ENCODE data around the gene DGAT2. TPM values are rescaled to one million over a fixed set of nuclear protein-coding genes. Genes with fewer than 3 reads are reported as not detected.

Gene DGAT2
- total RNA-seq, 1 donor from 2014 or later: 337 TPM

DNA sequence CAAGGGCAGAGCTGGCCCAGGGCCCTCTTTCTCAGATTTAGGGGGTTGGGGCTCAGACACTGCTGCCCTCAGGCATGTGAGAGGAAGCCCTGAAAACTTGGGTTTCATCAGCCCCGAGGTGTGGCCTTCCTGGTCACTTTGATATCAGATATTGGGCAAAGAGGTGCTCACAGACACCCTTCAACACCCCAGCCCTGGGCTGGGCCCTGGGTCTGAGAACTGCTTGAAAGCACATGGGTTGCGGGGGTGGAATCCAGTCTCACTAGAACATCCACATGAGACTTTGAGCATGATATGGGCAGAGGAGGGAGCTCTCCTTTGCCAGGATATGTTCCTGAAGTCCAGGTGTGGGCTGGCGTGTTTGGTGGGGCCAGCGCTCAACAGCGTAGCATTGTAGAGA lies 10.4 kb downstream of the DGAT2 start:
- DNase-seq (ENCODE audit: low spot score): no peak

DNA sequence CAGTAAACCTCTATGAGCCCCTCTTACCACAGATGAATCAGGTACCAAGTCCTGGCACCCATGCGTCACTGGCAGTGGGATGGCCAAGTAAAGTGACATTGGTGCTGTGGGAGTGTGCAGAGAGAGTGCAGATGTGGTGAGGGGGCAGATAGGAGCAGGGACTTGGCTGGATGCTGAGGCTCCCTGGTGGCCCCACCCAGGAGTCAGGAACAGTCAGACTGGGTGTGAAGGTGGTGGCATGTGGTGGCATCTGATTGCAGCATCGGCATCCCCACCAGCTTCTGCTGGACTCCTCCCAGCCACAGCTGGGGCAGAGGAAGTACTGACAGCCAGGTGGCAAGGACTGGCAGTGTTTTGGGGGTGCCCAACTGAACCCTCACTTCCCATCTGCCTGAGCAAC lies 11.4 kb downstream of the DGAT2 start:
- DNase-seq (ENCODE audit: low spot score): no peak

DNA sequence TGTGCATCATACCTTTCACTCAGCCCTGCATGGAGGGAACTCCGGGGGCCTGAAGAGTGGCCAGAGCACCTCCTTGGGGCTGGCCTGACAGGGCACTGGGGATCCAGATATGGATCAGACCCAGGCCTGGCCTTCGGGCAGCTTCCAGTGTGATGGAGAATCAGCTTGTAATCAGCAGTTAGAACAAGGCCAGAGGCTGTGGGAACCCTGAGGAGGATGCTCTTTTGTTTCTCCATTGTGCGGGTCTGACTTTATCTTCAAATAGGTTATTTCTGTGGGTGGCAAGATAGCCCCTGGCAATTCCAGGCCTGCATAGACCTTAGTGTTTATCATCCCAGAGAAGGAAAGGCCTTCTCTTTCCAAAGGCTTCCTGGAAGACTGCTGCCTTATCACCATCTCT lies 12.3 kb downstream of the DGAT2 start:
- no peak for DNase-seq (ENCODE audit: low spot score)

DNA sequence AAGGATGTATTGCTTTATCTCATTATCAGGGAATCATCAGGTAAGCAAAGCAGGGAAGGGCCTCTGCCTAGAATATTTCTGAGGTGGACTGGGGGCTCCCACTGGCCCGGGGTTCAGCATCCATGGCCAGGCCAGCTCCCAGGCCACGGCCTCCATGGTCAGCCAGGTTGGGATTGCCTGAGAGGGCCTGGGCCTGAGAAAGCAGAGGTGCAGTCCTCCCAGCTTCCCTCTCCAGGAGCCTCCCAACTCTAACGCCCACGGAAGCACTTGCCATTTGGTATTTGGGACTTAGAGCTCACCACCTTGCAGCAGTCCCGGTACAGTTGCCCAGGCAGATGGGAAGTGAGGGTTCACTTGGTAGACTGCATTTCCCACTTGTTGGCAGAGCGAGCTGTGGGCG lies 12.7 kb downstream of the DGAT2 start:
- DNase-seq (ENCODE audit: low spot score): no peak

DNA sequence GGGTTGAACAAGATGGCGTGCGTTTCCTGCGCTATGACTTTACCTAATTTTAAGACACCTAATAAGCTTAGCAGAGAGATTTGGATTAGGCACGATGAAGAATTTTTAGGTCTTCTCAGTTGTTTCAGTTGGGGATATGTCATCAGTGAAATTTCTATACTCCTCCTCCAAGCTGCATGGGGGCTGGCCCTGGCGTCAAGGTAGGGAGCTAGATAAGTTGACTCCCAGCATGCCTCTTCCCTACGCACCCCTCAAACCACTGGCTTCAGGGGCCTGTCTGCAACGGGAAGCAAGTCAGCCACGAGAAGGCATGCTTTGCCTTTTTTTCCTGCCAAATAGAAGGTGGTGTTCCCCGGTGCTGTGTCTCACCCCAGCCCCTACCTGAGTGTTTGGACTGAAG lies 13.3 kb downstream of the DGAT2 start:
- no peak for DNase-seq (ENCODE audit: low spot score)

DNA sequence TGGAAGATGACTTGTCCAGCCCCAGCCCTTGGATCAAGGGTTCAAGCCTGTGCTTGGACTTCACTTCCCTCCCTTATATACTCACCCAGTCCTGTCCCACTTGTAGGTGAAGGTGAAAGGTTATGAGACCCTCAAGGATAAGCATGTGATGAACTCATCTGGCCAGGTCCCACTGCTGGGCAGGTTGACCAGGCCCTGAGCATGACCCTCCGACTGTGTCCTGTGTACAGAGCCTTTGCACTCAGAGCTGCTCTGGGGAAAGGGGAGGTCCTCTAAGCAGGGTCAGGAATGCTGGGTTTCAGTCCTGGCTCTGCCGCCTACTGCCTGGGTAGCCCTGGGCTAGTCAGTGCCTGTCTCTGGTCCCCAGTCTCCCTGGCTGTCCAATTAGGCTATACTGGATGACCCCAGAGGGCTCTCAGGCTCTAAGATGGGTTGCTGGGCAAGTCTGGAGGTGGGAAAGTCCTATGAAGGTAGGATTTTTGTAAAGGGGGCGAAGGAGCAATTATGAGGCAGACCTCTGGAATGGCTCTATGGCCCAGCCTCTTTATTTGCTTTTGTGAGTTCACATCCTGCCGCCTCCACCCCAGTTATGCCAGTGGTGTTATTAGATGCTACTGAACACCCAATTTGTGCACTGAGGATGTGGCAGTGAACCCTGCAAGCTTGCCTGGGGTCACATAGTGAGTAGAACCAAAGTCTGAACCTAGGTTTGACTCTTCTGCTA lies 14.1 kb downstream of the DGAT2 start:
- no peak for DNase-seq (ENCODE audit: low spot score)

DNA sequence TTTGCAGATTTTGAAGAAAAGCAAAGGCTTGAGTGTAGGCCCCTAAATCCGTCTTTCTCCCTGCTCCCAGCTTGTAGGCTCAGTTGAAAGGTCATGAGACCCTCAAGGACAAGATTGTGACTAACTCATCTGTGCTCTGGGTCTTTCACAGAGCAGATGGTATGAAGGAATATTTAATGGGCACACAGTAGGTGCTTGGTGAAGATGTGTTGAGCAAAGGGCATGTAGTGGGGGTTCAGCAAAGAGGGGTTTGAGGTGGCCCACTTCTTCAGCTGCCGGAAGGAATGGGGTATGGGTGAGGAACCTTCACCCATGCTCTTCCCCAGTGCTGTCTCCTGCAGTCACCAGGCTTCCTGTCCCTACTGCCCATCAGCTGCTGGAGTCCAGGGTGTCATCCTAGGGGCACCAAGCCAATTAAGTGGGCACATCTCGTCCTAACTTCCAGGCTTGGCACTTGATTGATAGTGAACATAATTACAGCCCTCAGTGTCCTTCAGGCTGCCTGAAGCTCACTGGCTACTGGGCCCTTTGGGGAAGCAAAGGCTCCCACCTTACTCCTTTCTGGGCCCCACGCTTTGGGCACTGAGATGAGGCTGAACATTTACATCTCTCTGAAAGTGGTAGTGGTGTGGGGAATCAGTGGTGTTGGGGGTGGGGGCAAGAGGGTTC lies 15.0 kb downstream of the DGAT2 start:
- no peak for DNase-seq (ENCODE audit: low spot score)

DNA sequence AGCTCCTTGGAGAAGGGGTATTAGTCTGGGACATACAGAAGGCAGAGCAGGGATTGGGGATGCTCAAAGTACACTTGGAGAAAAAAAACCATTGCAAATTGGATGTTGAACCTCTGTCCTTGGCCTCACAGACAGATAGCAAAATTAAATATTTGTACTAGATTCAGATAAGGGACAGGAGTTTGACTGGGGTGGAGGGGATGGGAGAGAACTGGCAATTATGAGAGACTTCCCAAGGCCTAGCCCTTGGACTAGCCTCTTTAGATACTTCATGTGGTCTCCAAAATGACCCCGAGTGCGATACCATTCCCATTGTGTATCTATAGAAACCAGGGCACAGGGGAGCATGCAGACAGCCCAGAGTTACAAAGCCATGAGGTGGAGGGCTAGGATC lies 15.5 kb downstream of the DGAT2 start:
- no peak for DNase-seq (ENCODE audit: low spot score)

DNA sequence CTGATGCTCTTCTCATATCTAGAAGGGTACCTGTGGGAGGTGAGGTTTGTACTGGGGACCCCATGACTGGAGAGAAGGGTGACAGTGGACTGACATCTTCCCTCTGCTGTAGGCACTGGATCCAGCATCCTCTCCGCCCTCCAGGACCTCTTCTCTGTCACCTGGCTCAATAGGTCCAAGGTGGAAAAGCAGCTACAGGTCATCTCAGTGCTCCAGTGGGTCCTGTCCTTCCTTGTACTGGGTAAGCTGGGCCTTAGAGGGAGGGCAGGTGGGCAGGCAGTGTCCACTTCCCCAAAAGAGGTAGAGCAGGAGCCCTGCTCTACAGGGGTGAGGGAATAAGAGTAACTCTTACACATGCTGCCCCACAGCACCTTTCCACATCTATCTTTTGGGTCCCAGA lies 15.9 kb downstream of the DGAT2 start:
- no peak for DNase-seq (ENCODE audit: low spot score)

DNA sequence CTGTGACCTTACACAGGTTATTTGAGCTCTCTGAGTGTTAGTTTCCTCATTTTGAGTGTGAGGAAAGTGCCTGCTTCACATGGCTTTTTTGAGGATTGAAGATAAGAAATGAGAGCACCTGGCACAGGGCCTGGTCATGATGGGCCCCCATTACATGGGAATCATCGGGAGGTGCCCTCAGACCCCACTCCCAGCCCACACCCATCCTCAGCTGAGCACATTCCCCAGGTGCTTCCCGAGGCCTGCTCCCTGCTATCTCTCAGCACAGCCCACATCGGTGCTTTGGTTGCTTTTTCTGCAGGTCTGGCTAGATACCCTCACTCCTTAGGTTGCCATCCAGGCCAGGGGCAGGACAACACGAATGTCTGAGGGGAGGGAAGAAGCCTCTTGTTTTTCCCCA lies 16.6 kb downstream of the DGAT2 start:
- DNase-seq (ENCODE audit: low spot score): no peak

DNA sequence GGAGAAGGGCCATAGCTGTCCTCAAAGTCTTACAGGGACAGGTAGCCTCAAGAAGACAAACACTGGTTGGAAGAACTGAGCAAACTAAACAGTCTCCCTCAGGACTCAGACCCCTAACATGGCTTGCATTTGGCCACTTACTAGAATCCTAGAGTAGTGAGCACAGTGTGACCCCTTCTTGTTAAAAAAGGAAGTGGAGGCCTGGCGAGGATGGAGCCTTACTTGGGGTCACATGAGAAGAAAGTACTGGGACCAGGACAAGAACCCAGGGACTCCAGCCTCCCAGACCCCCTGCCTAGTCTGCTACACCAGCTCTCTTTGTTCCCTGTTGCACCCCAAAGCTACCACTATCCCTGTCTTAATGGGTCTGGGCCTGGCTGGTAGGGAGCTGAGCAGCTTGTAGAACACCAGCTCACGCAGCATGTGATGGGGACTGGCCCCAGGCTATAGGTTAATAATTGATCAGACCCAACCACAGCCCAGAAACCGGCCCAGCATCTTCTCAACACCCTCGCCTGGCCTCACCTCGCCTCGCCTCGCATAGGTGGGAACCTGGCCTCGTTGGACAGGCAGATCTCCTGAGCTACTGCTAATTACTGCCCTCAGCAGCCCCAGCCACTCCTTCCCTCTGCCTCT lies 17.6 kb downstream of the DGAT2 start:
- DNase-seq (ENCODE audit: low spot score): no peak

DNA sequence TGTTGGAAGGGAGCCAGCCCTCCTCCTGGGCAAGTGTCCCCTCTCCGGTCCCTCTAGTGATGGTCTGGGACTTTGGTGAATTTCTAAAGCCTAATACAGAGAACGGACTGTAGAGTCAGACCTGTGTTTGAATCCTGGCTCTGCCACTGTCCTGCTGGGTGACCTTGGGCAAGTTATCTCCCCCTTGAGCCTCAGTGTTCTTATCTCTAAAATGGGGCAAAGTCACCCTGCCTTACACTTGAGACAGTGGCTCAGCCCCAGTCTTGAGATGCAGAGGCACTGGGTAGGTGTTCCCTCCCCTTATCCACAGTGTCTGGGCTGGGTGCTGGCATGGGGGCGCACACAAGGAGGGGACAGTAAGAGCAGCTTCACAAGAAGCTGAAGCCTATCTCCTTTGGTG lies 20.9 kb downstream of the DGAT2 start:
- DNase-seq (ENCODE audit: low spot score): no peak

DNA sequence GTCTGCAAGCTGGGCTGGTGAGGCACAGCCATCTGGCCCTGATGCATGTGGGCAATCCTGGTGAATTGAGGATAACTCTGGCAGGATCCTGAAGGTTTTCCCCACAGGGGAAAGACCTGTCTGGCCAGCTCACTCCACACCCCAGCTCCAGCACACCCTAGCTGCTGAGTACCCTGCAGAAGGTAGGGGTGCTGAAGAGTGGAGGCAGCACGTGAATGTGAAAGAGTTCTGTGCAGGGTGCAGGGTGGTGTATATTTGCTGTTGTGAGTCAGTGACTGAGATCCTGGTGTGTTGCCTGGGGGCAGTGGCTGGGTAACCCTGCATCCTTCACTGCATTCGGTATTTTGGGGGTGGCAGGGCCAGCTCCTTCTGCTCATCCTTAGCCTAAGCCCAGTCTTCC lies 22.4 kb downstream of the DGAT2 start:
- DNase-seq (ENCODE audit: low spot score): no peak

DNA sequence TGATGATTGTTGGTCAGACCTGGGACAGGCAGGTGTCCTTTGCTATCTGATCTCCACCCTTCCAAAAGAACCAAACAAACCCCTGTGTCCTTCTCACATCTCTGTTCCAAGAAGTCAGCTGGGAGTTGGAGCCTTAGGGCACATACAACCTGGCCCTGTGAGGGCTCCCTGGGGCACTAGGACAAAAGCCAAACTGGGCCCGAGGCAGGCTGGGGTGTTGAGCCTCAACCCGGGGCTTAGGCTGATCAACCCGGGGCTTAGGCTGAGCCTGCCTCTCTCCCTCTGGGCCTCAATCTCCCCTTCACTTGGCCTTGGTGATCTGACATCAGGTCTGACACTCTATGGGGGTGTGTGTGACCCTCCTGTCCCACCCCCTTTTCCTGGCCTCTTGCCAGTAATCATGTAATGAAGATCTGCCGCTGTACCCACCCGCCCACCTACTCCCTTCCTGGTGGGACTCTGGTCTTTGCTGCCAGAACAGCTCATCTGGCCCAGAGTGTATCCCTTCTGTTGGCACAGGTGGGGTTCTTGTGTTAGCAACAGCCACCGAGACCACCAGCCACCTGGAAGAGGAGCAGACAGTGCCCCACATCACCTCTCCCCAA lies 23.7 kb downstream of the DGAT2 start:
- DNase-seq (ENCODE audit: low spot score): no peak

DNA sequence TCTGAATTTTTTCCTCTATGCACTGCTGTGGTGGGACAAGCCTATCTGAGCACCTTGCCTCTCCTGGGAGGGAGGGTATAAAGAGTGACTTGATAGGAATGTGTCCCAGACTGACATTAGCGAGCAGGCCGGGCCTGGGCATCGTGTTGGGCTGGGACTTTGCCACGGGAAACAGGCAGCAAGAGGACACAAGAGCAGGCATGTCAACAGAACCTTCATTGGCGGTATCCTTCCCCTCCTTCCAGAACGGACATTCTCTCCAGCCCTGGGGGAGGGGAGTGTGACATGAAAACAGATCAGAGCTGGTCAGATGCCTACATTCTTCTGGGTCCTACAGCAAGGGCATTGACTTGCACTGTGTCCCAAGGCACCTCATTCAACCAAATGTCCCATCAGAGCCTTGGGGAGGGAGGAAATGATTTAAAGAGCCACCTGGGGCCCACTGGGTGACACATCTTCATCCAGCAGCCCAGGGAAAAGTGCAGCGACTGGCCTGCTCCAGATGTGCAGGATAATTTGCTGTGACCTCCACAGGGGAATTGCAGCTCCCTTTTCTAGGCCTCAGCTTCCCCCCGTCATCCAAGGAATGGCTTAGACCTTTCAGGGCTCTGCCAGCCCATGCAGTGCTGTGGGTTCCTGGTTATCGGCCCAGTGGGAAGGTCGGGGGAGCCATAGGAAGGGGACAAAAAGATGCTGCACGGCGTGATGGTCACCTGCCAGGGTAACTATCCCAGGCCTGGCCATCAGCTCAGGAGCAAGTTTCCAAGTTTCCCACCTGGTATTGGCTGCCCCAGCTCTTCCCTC lies 24.6 kb downstream of the DGAT2 start:
- DNase-seq (ENCODE audit: low spot score): no peak

DNA sequence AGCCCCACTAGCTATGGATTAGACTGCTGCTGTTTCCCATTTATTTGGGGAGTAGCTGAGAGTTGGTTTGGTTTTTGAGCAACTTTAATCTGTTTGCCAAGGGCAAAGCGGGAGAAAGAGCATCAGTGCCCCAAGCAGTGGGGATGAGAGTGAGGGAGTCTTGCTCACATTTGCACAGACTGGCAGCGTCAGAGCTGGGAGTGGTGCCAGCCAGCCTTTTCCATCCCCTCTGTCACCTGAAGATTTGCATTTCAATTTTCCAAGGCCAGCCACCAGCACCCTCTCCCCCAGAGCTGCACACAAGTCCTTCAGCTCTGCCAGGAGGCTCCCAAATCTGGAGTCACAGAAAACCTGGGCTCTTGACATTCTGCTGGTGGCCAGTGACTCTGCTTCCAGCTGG lies 25.4 kb downstream of the DGAT2 start:
- DNase-seq (ENCODE audit: low spot score): no peak

DNA sequence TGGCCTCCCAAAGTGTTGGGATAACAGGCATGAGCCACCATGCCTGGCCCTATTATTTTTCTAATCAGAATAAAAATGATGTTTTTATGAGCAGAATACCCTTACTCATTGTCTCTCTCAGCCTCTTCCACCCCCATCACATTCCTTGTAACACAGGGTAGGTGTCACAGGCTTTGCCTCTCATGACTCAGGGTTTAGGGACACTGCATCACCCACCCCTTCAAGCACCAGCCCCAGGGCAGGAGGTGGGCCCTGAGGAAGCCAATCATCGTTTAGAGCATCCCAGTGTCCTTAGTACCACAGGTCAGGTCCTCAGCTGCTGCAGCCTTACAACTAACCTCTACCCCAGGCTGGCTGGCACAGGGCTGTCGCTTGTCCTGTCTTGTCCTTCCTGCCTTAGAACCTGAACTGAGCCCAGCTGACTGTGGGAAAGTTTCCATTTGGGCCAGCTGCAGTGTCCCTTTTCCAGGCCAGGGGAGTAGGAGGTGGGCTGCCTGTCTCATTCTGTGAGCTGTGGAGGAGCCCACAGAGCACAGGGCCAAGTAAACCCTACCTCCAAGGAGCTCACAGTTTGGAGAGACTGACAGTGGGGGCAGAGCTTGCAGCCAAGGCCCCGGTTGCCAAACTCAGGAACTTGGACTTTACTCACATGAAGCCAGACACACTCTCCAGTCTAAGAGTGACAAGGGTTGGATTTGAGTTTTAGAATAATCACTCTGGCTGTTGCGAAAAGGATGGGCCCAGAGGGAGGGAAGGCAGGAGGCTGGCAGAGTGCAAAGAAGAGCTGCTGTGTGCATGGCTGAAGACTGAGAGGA lies 26.9 kb downstream of the DGAT2 start:
- no peak for DNase-seq (ENCODE audit: low spot score)

DNA sequence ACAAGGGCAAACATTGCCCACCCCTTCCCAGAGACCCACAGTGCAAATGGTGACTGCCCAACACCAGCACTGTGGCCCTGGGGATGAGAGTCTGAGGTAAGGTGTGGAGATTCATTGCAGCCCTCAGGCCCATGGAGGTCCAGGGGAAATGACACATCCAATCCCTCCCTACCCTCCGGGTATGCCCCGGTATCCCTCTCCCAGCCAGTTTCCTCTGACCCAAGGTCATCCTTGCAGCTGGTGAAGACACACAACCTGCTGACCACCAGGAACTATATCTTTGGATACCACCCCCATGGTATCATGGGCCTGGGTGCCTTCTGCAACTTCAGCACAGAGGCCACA lies 27.5 kb downstream of the DGAT2 start:
- DNase-seq (ENCODE audit: low spot score): no peak

DNA sequence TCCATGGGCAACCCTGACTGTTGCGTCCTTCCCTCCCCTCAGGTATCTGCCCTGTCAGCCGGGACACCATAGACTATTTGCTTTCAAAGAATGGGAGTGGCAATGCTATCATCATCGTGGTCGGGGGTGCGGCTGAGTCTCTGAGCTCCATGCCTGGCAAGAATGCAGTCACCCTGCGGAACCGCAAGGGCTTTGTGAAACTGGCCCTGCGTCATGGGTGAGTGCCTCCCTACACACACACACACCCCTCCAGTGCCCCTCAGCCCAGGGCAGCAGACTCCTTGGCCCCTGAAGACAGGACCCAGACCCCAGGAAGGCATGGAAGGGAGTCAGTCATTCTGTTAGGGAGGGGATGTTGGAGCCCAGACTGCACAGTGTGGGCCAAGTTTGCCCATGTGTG lies 28.5 kb downstream of the DGAT2 start:
- DNase-seq (ENCODE audit: low spot score): no peak

DNA sequence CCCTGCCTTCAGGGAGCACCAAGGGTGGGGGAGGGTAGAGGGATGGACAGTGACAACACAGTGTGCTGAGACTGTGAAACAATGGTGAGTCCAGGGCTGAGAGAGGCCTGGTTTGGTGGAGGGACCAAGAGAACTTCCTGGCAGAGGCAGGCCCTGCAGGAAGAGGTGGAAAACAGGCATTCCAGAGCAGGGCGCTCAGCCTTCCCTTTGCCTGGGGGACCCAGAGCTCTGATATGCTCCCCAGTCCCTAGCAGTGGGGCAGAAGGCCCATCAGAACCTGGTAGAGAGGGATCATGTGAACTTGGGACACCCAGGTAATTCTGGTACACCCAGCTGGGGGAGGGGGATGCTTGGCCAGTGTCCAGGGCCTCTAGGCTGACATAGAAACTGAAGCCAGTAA lies 29.2 kb downstream of the DGAT2 start:
- DNase-seq (ENCODE audit: low spot score): no peak

Measured in mesenteric fat pad (tissue), 1 donor.